Kidney glomerular epithelial cell (primary cell): ENCODE measurements around the gene TMPRSS3.

Source experiments
- DNase-seq: peaks from one replicate; lab custom pipeline; 2025; lab: John Stamatoyannopoulos, UW

TMPRSS3 gene

GRCh38 chr21:42373196-42373907 lies 22.5 kb downstream of the TMPRSS3 start:
- no peak for DNase-seq

- no peak for DNase-seq
Observed at GRCh38 chr21:42370894-42371654, 24.8 kb downstream of the TMPRSS3 start.

- no peak for DNase-seq
Observed at GRCh38 chr21:42369821-42370220, 26.0 kb downstream of the TMPRSS3 start.

- no peak for DNase-seq
Observed at GRCh38 chr21:42367367-42368165, 28.3 kb downstream of the TMPRSS3 start.

GRCh38 chr21:42366292-42367010 lies 29.4 kb downstream of the TMPRSS3 start, which contains the start of gene TFF1:
Gene TFF1 (minus strand): TSS chr21:42366535. CDS start chr21:42366495, 40 bp downstream.
- DNase-seq, result no peak

GRCh38 chr21:42365770-42366169 lies 30.1 kb downstream of the TMPRSS3 start:
- DNase-seq, result no peak

- DNase-seq, result no peak
Observed at GRCh38 chr21:42364304-42364865, 31.5 kb downstream of the TMPRSS3 start.

GRCh38 chr21:42363312-42363711 lies 32.5 kb downstream of the TMPRSS3 start:
- no peak for DNase-seq

- DNase-seq, result no peak
Observed at GRCh38 chr21:42362700-42363099, 33.2 kb downstream of the TMPRSS3 start.

- no peak for DNase-seq
Observed at GRCh38 chr21:42362198-42362597, 33.7 kb downstream of the TMPRSS3 start.

- DNase-seq, result no peak
Observed at GRCh38 chr21:42361286-42361685, 34.6 kb downstream of the TMPRSS3 start.

GRCh38 chr21:42360317-42360716 lies 35.5 kb downstream of the TMPRSS3 start:
- no peak for DNase-seq

GRCh38 chr21:42358937-42359336 lies 36.9 kb downstream of the TMPRSS3 start:
- no peak for DNase-seq

GRCh38 chr21:42358261-42358660 lies 37.6 kb downstream of the TMPRSS3 start:
- DNase-seq, result no peak

- DNase-seq, result no peak
Observed at GRCh38 chr21:42357307-42357706, 38.5 kb downstream of the TMPRSS3 start.

GRCh38 chr21:42356650-42357049 lies 39.2 kb downstream of the TMPRSS3 start:
- DNase-seq, result no peak

- DNase-seq, result no peak
Observed at GRCh38 chr21:42356046-42356445, 39.8 kb downstream of the TMPRSS3 start.

- DNase-seq, result no peak
Observed at GRCh38 chr21:42353623-42354022, 42.2 kb downstream of the TMPRSS3 start.

GRCh38 chr21:42352441-42353095 lies 43.3 kb downstream of the TMPRSS3 start:
- no peak for DNase-seq

- DNase-seq, result no peak
Observed at GRCh38 chr21:42351626-42352440, 44.0 kb downstream of the TMPRSS3 start.
